ENCODE results near the gene GFAP.
"Not testable (repeated sequence)": the region's sequence is repeated elsewhere in the genome, so short reads cannot be mapped to it uniquely, and the experiment has no call there.

GFAP gene

DNA sequence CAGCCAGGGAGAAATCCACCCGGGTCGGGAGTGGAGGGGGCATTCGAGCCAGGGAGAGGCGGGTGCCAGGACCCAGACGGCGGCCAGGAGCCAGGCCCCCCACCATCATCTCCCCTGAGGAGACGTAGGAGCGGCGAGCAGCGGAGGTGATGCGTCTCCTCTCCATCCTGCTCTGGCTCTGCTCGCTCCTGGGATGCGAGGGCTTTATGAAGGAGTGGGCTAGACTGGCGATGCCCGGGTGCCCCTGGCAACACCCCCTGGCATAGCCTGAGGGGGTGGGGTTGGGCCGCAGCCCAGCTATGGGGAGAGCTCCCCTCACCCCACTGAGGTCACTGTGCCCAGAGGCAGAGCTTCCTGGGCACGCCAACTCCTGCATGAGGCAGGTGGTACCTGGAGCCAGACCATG is at the start of gene GFAP:
Gene GFAP, minus strand, starts transcription at position 180 of the 406 bp plus-strand sequence. Its CDS starts 14 bp downstream, at position 166.
- Mint-ChIP-seq H3K27ac (no peak within 1 kb of the TSS), H3K9me3 (no peaks in the 10 kb centered on the region), H3K4me3 (no peak within 1 kb of the TSS), H3K36me3 (no peaks in the 10 kb centered on the region), H3K27me3 (peaks cover 92% of the 10 kb centered on the region), H3K4me1 (peaks cover 5% of the 10 kb centered on the region)
- CTCF ChIA-PET: no interaction called here
- no peak for DNase-seq

DNA sequence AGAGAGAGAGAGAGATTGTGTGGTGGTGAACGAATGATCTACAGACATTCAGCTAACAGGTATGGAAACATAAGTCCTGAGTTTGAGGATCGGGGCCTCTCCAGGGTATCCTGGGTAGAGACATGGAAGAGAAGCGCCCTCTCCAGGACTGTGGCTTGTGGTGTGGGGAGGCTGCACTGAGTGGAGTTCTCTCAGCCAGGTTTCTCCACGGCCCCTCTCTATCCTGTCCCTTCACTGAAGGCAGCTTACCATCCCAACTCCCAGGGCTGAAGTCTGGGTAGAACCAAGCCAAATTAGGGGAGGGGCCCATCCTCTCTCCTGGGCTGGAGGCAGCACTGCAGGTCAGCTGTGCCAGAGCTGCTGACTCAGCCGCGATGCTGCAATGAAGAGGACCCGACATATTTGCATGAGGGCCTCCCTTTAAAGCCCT is 46.6 kb upstream of the GFAP start:
- H3K4me1 Mint-ChIP-seq: peaks cover 7% of the 10 kb centered on the region
- no peak for DNase-seq
- no peaks in the 10 kb centered on the region for H3K36me3 Mint-ChIP-seq
- peaks cover 99% of the 10 kb centered on the region for H3K27me3 Mint-ChIP-seq
- no peak overlapping the region for H3K4me3 Mint-ChIP-seq
- H3K9me3 Mint-ChIP-seq: no peaks in the 10 kb centered on the region
- no peak overlapping the region for H3K27ac Mint-ChIP-seq
- CTCF ChIA-PET: interaction anchor here (3.4 kb wide), 1 partner anchor 42 kb away, joined by 9 read pairs; no protein-coding TSS in a partner anchor

DNA sequence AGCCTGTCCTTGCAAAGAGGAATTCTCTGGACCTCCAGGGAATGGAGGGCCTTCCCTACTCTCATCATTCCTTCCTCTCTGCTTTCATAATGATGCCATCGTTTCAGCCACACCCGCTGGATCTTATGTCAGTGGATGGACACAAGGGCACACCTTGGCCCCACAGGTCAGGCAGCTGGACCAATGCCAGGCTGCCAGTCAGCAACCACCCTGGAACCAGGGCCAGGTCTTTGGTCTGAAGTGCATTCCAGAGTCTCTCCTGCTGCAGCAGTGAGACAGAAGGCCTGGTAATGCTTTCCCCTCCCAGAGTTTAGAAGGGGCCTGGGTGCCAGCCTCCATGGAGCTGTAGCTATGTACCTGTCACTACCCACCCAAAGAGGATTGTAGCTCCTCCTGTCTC is 45.4 kb upstream of the GFAP start:
- H3K27ac Mint-ChIP-seq: no peak overlapping the region
- no peak overlapping the region for H3K4me3 Mint-ChIP-seq
- DNase-seq: no peak
- H3K4me1 Mint-ChIP-seq: peaks cover 6% of the 10 kb centered on the region
- CTCF ChIA-PET: interaction anchor here (1.2 to 3.4 kb wide), 2 partner anchors 41 to 61 kb away, joined by 3 to 9 read pairs; no protein-coding TSS in a partner anchor
- no peaks in the 10 kb centered on the region for H3K9me3 Mint-ChIP-seq
- H3K27me3 Mint-ChIP-seq: peaks cover 99% of the 10 kb centered on the region
- H3K36me3 Mint-ChIP-seq: no peaks in the 10 kb centered on the region

DNA sequence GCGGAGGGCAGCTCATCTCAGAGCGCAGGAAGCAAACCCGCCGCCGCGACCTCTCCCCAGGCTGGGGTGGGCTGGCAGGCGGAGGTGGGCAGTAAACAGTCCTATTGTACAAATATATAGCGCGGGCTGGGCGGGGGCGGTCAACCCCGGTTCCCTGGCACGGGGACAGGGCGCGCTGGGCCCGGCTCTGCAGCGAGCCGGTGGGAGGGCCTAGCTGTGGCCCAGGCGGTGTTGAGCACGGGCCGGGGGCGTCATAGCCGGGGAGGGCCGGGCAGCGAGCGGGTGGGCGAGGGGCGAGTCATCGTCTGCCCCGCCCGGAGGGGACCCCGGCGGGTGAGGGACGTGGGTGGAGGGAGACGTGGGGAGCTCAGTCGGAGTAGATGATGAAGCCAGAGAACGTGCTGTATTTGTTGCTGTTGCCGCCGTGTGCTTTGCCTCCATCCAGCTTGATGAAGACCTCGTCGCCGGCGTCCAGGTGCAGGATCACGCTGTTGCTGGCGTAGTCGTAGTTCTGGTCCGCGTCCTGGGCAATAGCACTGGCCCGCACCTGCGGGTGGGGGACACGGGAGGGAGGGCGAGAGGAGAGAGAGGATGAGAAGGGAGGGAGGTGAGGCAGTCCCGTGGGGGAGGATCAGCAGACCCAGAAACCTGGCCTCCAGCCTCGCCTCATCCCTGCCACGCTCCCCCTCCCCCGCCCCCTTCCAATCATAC is 44.7 kb upstream of the GFAP start:
- no peak overlapping the region for H3K4me3 Mint-ChIP-seq
- H3K9me3 Mint-ChIP-seq: no peaks in the 10 kb centered on the region
- peaks cover 99% of the 10 kb centered on the region for H3K27me3 Mint-ChIP-seq
- H3K36me3 Mint-ChIP-seq: no peaks in the 10 kb centered on the region
- no peak for DNase-seq
- CTCF ChIA-PET: interaction anchor here (1.2 to 3.4 kb wide), 2 partner anchors 40 to 62 kb away, joined by 3 to 9 read pairs; no protein-coding TSS in a partner anchor
- no peak overlapping the region for H3K27ac Mint-ChIP-seq
- H3K4me1 Mint-ChIP-seq: peaks cover 6% of the 10 kb centered on the region

DNA sequence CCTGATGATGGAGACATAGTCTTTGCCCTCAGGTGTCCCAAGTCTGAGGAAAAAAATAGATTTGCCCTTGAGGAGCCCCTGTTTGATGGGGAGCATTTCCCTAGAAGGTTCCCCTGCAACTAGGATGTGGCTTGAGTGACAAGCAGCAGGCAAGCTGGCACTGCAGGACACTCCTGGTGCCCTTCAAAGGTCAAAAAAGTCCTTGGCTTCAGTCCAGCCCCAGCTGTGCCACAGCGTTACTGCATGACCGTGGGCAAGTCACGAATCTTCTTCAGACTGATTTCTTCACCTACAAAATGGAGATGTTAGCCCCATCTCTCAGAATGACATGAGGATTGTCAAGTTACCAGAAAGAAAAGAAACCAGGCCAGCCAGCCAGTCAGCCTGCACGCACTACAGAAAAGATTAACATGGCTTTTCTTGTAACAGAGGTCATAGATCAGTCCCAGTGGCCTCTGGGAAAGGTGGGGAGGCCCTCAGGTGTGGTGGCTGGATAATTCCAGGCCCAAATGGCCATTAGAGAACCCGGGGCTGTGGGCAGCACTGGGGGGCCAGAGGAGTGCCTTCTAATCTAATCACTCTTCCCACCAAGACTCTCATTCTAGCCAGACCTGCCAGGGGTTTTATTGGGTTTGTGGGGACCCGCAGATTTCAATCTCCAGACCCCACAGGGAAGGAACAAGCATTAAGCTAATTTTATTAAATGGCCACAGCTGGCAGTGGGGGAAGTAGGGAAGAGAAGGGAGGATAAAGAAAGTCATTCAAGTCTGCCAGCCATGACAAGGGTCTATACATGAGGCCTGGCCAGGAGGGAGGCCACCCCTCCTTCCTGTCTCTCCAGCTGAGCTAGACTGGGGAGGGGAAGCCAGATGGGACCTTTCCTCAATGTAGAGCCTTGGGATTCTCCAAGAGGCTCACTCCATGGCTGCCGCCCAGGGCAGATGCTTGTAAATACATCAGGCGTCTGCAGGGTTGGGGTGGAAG is 42.0 kb upstream of the GFAP start:
- Mint-ChIP-seq H3K4me3 (no peak overlapping the region), H3K27ac (no peak overlapping the region), H3K9me3 (no peaks in the 10 kb centered on the region), H3K4me1 (peaks cover 6% of the 10 kb centered on the region), H3K36me3 (no peaks in the 10 kb centered on the region), H3K27me3 (peaks cover 96% of the 10 kb centered on the region)
- CTCF ChIA-PET: interaction anchor here (1.3 kb wide), 1 partner anchor 178 kb away, joined by 4 read pairs; the partner anchor contains the start of gene ACBD4
- no peak for DNase-seq

DNA sequence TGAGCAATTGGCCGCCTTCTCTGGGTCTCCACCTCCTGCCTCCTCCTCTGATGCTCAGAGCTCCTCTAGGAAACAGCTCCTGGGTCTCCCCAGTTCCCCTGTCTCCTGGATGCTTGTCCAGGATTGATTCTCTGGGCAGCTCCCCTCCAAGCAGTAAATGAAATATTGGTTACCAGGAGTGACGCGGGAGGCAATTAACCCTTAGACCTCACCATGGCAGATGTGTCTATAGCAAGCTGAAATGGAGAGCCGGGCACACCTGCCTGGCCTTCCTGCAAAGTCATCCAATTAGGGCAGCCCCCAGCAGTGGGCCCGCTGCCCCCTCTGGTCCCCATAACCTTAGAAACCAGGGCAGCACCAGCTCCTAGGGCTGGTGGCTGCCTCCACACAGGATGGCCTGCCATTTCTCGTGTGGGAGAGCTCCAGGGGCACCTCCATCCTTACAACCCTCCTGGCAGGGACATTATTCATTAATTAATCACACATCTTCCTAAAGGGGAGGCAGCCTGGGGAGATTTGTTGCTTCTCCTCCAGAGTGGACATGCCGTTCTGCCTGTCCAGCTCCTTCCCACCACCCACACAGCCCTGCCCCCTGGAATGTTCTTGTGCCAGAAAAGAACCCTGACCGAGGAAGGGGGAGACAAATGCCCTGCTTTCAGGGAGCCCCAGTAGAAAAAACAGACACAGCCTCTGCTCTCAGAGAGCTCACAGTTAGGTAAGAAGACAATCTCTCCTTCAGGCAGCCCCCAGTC is 40.5 kb upstream of the GFAP start:
- peaks cover 85% of the 10 kb centered on the region for H3K27me3 Mint-ChIP-seq
- CTCF ChIA-PET: no interaction called here
- H3K27ac Mint-ChIP-seq: no peak overlapping the region
- DNase-seq: no peak
- H3K9me3 Mint-ChIP-seq: no peaks in the 10 kb centered on the region
- H3K4me3 Mint-ChIP-seq: no peak overlapping the region
- no peaks in the 10 kb centered on the region for H3K36me3 Mint-ChIP-seq
- peaks cover 6% of the 10 kb centered on the region for H3K4me1 Mint-ChIP-seq

DNA sequence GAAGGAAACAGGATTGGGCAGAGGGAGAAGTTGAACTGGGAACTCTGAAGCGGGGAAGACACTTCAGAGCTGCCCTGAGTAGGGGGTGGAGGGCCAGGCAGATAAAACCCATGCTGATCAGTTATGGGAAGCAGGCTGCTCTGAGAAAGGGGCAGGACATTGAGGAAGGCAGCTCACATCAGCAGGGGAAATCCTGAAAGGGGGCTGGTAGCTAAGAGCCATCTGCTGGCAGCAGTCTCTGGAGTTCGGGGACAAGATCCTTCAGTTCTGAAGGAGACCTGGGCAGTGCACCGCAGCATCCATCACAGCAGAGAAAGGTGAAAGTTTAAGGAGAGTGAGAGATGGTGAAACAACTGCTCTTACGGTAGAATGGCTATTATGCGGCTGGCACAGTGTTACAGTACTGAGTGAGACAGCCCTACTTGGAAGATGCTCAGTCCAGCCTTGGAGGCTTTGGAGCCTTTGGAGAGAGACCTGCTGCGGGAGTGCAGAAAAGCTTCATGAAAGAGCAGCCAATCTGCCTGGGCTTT is 37.7 kb upstream of the GFAP start:
- H3K9me3 Mint-ChIP-seq: no peaks in the 10 kb centered on the region
- H3K4me3 Mint-ChIP-seq: no peak overlapping the region
- H3K36me3 Mint-ChIP-seq: no peaks in the 10 kb centered on the region
- H3K4me1 Mint-ChIP-seq: peaks cover 7% of the 10 kb centered on the region
- CTCF ChIA-PET: no interaction called here
- H3K27me3 Mint-ChIP-seq: peaks cover 57% of the 10 kb centered on the region
- no peak for DNase-seq
- no peak overlapping the region for H3K27ac Mint-ChIP-seq

DNA sequence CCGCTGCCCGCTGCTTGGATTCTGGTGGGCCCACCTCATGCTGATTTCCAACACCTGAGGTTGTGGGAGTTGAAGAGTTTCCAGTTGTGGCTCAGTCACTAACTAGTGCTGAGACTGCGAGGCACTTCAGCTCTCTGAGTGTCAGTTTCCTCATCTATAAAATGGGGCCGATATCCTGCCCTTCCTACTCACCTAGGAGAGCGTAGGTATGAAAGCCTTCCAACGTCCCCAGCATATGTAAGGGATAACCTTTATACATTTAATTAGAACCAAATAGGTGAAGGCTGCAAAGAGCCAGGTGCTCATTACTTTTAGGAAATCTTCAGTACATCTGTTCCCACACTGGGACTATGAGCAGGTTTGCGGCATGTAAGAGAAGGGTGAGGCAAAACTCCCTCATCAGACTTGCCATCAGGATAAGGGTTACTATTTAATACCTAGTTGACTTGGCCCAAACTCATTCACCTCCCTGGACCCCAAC is 33.1 kb upstream of the GFAP start:
- CTCF ChIA-PET: no interaction called here
- H3K36me3 Mint-ChIP-seq: peaks cover 19% of the 10 kb centered on the region
- peaks cover 40% of the 10 kb centered on the region for H3K4me1 Mint-ChIP-seq
- H3K27ac Mint-ChIP-seq: peak overlapping the region; percentile 87
- H3K27me3 Mint-ChIP-seq: peaks cover 14% of the 10 kb centered on the region
- no peak for DNase-seq
- peak overlapping the region; percentile 96 for H3K4me3 Mint-ChIP-seq
- H3K9me3 Mint-ChIP-seq: no peaks in the 10 kb centered on the region

DNA sequence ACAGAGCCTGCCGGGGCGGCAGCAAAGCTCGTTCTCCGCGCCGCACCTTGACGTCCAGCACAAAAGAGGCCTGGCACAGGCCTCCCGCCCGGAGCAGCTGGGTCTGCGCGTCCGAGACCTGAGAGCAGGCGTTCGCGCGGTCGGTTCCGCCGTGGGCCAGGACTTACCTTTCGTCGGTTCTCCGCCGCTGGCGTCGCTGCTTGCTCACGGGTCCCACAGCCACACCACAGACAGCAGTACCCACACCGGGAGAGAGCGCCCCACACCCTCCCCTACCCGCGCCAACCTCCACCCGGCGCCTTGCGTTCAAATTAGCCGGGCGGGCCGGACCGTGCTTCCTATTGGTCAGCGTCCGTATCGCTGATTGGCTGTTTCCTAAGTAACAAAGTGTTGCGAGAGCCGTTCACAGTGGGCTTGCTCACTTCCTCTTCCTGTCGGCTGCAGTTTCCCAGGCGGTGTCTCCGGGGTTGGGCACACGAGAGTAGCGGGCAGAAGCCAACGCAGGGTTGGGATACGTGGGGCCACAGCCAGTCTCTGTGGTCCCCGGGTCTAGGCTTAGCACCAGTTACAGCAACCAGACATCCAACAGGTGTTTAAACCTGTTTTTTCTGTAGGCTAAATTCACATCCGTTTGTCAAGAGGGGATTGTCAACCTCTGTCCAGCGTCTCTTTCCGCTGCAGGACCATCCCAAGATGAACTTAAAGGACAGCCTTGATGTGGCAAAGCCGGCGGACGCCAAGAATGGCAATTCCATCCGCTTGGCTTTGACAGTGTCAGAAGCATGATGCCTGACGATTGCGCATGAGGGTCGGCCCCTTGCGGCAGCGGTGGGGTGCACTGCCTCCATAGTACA is 32.4 kb upstream of the GFAP start, which contains the start of gene KIF18B:
Gene KIF18B, minus strand, starts transcription at position 313 of the 854 bp plus-strand sequence. CDS start 11,429 bp downstream, outside the sequence.
- CTCF ChIA-PET: no interaction called here
- peaks cover 45% of the 10 kb centered on the region for H3K4me1 Mint-ChIP-seq
- DNase-seq: peak; percentile 95
- H3K4me3 Mint-ChIP-seq: peak within 1 kb of the TSS; percentile 96
- H3K9me3 Mint-ChIP-seq: no peaks in the 10 kb centered on the region
- peaks cover 8% of the 10 kb centered on the region for H3K27me3 Mint-ChIP-seq
- H3K36me3 Mint-ChIP-seq: peaks cover 26% of the 10 kb centered on the region
- H3K27ac Mint-ChIP-seq: peak within 1 kb of the TSS; percentile 87

DNA sequence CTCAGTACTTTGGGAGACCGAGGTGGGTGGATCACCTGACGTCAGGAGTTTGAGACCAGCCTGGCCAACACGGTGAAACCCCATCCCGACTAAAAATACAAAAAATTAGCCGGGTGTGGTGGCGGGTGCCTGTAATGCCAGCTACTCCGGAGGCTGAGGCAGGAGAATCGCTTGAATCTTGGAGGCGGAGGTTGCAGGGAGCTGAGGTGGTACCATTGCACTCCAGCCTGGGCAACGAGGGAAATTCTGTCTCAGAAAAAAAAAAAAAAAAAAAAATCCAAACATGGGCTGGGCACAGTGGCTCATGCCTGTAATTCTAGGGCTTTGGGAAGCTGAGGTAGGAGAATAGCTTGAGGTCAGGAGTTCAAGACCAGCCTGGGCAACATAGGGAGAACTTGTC is 30.4 kb upstream of the GFAP start:
- H3K9me3 Mint-ChIP-seq, CTCF ChIA-PET: not testable (repeated sequence)

DNA sequence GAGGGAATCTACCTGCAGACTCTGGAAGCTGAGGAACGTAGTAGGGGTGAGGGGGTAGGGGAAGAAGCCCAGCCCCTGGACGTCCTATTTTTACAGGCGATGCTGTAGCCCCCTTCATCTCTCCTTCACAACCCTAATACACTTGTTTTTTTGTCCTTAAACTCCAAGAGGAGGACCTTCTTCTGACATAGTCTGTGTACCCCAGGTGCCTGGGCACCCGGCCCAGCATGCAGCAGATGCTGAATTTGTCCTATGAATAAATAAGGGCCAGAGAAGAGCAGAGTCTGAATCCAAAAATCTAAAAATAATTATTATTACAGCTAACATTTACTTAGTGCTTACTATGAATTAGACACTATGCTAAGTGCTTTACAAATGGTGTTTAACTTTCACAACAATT is 27.2 kb upstream of the GFAP start:
- no peak overlapping the region for H3K27ac Mint-ChIP-seq
- CTCF ChIA-PET: interaction anchor here (0.9 to 1.3 kb wide), 2 partner anchors 22 to 166 kb away, joined by 3 read pairs; no protein-coding TSS in a partner anchor
- H3K36me3 Mint-ChIP-seq: peaks cover 58% of the 10 kb centered on the region

More for the DNA sequence above, 30.4 kb upstream of the GFAP start:
- not testable (repeated sequence) for H3K27ac Mint-ChIP-seq, DNase-seq, H3K27me3 Mint-ChIP-seq
- H3K4me1 Mint-ChIP-seq: peaks cover 61% of the 10 kb centered on the region
- H3K36me3 Mint-ChIP-seq: peaks cover 34% of the 10 kb centered on the region
- H3K4me3 Mint-ChIP-seq: peak overlapping the region; percentile 96

DNA sequence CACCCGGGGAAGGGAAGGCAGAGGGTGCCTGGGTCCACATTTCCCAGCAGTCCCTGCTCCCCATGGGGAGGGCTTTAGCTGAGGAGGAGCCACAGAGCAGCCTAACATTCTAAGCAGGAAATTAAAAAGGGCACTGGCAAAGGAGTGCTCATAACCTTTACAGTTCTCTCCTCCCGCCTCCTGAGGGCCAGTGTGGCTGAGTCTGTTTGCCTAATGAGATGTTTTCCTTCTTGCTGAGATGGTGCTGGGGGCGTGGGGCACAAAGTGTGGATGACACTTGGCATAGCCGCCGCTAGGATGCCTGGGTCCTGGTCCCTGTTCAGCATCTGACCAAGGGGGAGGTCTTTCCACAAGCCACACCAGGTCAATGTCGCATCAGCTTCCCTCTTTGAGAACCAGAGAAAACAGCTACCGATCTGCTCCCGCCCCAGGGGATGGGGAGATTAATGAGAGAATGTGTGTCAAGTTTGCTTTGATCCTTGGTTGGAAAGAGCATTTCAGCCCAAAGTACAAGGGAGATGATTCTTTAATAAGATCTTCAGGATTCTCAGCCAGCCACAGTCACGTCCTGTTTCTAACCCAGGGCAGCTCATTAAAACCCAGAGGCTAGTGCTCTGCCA is 26.5 kb upstream of the GFAP start:
- no peaks in the 10 kb centered on the region for H3K9me3 Mint-ChIP-seq
- CTCF ChIA-PET: interaction anchor here (0.9 to 1.4 kb wide), 3 partner anchors 22 to 165 kb away, joined by 3 to 4 read pairs (median 3); no protein-coding TSS in a partner anchor
- H3K27me3 Mint-ChIP-seq: no peaks in the 10 kb centered on the region
- H3K27ac Mint-ChIP-seq: peak overlapping the region; percentile 72
- H3K4me1 Mint-ChIP-seq: peaks cover 64% of the 10 kb centered on the region
- H3K4me3 Mint-ChIP-seq: no peak overlapping the region
- DNase-seq: no peak
- H3K36me3 Mint-ChIP-seq: peaks cover 63% of the 10 kb centered on the region

More for the DNA sequence above, 27.2 kb upstream of the GFAP start:
- Mint-ChIP-seq H3K4me1 (peaks cover 64% of the 10 kb centered on the region), H3K9me3 (no peaks in the 10 kb centered on the region), H3K27me3 (no peaks in the 10 kb centered on the region), H3K4me3 (no peak overlapping the region)
- no peak for DNase-seq
